ENCODE data around the gene PTPRK. TPM values are rescaled to one million over a fixed set of nuclear protein-coding genes. Genes with fewer than 3 reads are reported as not detected.

The PTPRK gene
- total and polyA plus RNA-seq, 2 experiments from 2014 or later, result 26.9 to 56.4 TPM

GRCh38 chr6:128266946-128267345, 253.5 kb downstream of the PTPRK start (continued):
- TF ChIP-seq EZH2phosphoT487 (IDR thresholded peaks at IDR 0.05; ENCODE audit: unreplicated experiment) (no peak), REST (IDR thresholded peaks at IDR 0.05; ENCODE audit: unreplicated experiment) (no peak), NANOG (IDR thresholded peaks at IDR 0.05; ENCODE audit: borderline replicate concordance) (no peak), POLR2AphosphoS5 (IDR thresholded peaks at IDR 0.05; ENCODE audit: low read depth) (no peak), EZH2 (IDR thresholded peaks at IDR 0.05; ENCODE audit: low read depth, unreplicated experiment) (no peak), CREB1 (CRISPR knock-in tag; IDR thresholded peaks at IDR 0.05; ENCODE audit: low read depth) (no peak)

- DNase-seq (ENCODE audit: low spot score), result no peak
- ATAC-seq, result no peak
- no peak for TF ChIP-seq NANOG (IDR thresholded peaks at IDR 0.05; ENCODE audit: borderline replicate concordance)
- TF ChIP-seq ZNF331 (CRISPR knock-in tag; IDR thresholded peaks at IDR 0.05; ENCODE audit: low read depth), result no peak
- TF ChIP-seq CREB1 (CRISPR knock-in tag; IDR thresholded peaks at IDR 0.05; ENCODE audit: low read depth), result no peak
- TF ChIP-seq EZH2 (IDR thresholded peaks at IDR 0.05; ENCODE audit: low read depth, unreplicated experiment), result no peak
- TF ChIP-seq POLR2AphosphoS5 (IDR thresholded peaks at IDR 0.05; ENCODE audit: low read depth), result no peak
- TF ChIP-seq CTCF (conservative IDR thresholded peaks at IDR 0.05; ENCODE audit: low read depth in 2 of 2), result no peak
- TF ChIP-seq ZNF114 (CRISPR knock-in tag; IDR thresholded peaks at IDR 0.05), result no peak
- no peak for TF ChIP-seq STAT1 (IDR thresholded peaks at IDR 0.05; ENCODE audit: unreplicated experiment)
- TF ChIP-seq JUNB (IDR thresholded peaks at IDR 0.05; ENCODE audit: unreplicated experiment), result no peak
- no peak for TF ChIP-seq REST (IDR thresholded peaks at IDR 0.05; ENCODE audit: unreplicated experiment)
Measured at GRCh38 chr6:128265706-128266105, 254.7 kb downstream of the PTPRK start.

More at GRCh38 chr6:128265706-128266105, 254.7 kb downstream of the PTPRK start:
- no peaks in the 10 kb centered on the region for H4K20me1 ChIP-seq (replicated peaks; ENCODE audit: insufficient read depth)
- no peak overlapping the region for H3K27ac ChIP-seq (ENCODE audit: low read depth)
- 0 out of 2 replicates have a peak, but pooled peaks cover 6% of the 10 kb centered on the region for H3K79me2 ChIP-seq (replicated peaks; ENCODE audit: insufficient read depth)
- Mint-ChIP-seq H3K36me3 (ENCODE audit: low read depth) (peaks cover 9% of the 10 kb centered on the region), H3K4me3 (no peak overlapping the region), H3K27ac (no peak overlapping the region), H3K9me3 (peaks cover 9% of the 10 kb centered on the region; the same call in 2 of the 3 replicates), H3K27me3 (ENCODE audit: insufficient read depth, low read depth, poor library complexity) (no peaks in the 10 kb centered on the region), H3K4me1 (no peaks in the 10 kb centered on the region)
- no peak overlapping the region for H3K4me2 ChIP-seq
- H3K36me3 ChIP-seq (ENCODE audit: insufficient read depth), result no peaks in the 10 kb centered on the region
- no peaks in the 10 kb centered on the region for H3K27me3 ChIP-seq (ENCODE audit: insufficient read depth)
- H3K4me1 ChIP-seq (ENCODE audit: insufficient read depth), result no peaks in the 10 kb centered on the region
- no peaks in the 10 kb centered on the region for H3K9me2 ChIP-seq (ENCODE audit: insufficient read depth)
- no peak overlapping the region for H3K4me3 ChIP-seq
- no peaks in the 10 kb centered on the region for H3F3A ChIP-seq (replicated peaks; ENCODE audit: low read depth)
- no peak overlapping the region for H2AFZ ChIP-seq
